ENCODE results near the gene RAB15. TPM values are rescaled to one million over a fixed set of nuclear protein-coding genes. Genes with fewer than 3 reads are reported as not detected.

The RAB15 gene
- total RNA-seq, 1 donor from 2014 or later = 16.5 TPM

GRCh38 chr14:64937171-64937820 is 34.8 kb downstream of the RAB15 start:
- H3K27me3 Mint-ChIP-seq (ENCODE audit: low read depth) = no peaks in the 10 kb centered on the region
- H3K36me3 Mint-ChIP-seq (ENCODE audit: low read depth) = peaks cover 9% of the 10 kb centered on the region
- no peak overlapping the region for H3K4me3 Mint-ChIP-seq
- H3K4me1 Mint-ChIP-seq = peaks cover 10% of the 10 kb centered on the region
- H3K27ac Mint-ChIP-seq (ENCODE audit: unreplicated experiment) = no peak overlapping the region
- no peak for DNase-seq (ENCODE audit: low read depth, low spot score)
- no peak for TF ChIP-seq CTCF (conservative IDR thresholded peaks at IDR 0.05)
- no peaks in the 10 kb centered on the region for H3K9me3 Mint-ChIP-seq

GRCh38 chr14:64935508-64935907 is 36.6 kb downstream of the RAB15 start:
- Mint-ChIP-seq H3K9me3 (no peaks in the 10 kb centered on the region), H3K4me3 (no peak overlapping the region), H3K27ac (ENCODE audit: unreplicated experiment) (no peak overlapping the region), H3K4me1 (peaks cover 15% of the 10 kb centered on the region), H3K27me3 (ENCODE audit: low read depth) (no peaks in the 10 kb centered on the region), H3K36me3 (ENCODE audit: low read depth) (peaks cover 9% of the 10 kb centered on the region)
- no peak for DNase-seq (ENCODE audit: low read depth, low spot score)
- no peak for TF ChIP-seq CTCF (conservative IDR thresholded peaks at IDR 0.05)

GRCh38 chr14:64934338-64934929 is 37.7 kb downstream of the RAB15 start:
- H3K36me3 Mint-ChIP-seq (ENCODE audit: low read depth) = peaks cover 6% of the 10 kb centered on the region
- peaks cover 15% of the 10 kb centered on the region for H3K4me1 Mint-ChIP-seq
- H3K9me3 Mint-ChIP-seq = no peaks in the 10 kb centered on the region
- no peak for DNase-seq (ENCODE audit: low read depth, low spot score)
- H3K4me3 Mint-ChIP-seq = no peak overlapping the region
- no peaks in the 10 kb centered on the region for H3K27me3 Mint-ChIP-seq (ENCODE audit: low read depth)
- no peak for TF ChIP-seq CTCF (conservative IDR thresholded peaks at IDR 0.05)
- peak overlapping the region; percentile 1 for H3K27ac Mint-ChIP-seq (ENCODE audit: unreplicated experiment)

GRCh38 chr14:64932231-64932630 is 39.9 kb downstream of the RAB15 start:
- Mint-ChIP-seq H3K36me3 (ENCODE audit: low read depth) (peaks cover 2% of the 10 kb centered on the region), H3K4me1 (peaks cover 15% of the 10 kb centered on the region), H3K9me3 (no peaks in the 10 kb centered on the region), H3K27ac (ENCODE audit: unreplicated experiment) (no peak overlapping the region), H3K4me3 (no peak overlapping the region), H3K27me3 (ENCODE audit: low read depth) (no peaks in the 10 kb centered on the region)
- DNase-seq (ENCODE audit: low read depth, low spot score) = no peak
- TF ChIP-seq CTCF (conservative IDR thresholded peaks at IDR 0.05) = no peak

GRCh38 chr14:64931123-64931522 is 41.0 kb downstream of the RAB15 start:
- no peak for TF ChIP-seq CTCF (conservative IDR thresholded peaks at IDR 0.05)
- Mint-ChIP-seq H3K4me1 (peaks cover 6% of the 10 kb centered on the region), H3K27me3 (ENCODE audit: low read depth) (no peaks in the 10 kb centered on the region), H3K36me3 (ENCODE audit: low read depth) (peaks cover 2% of the 10 kb centered on the region), H3K9me3 (no peaks in the 10 kb centered on the region), H3K4me3 (no peak overlapping the region), H3K27ac (ENCODE audit: unreplicated experiment) (no peak overlapping the region)
- no peak for DNase-seq (ENCODE audit: low read depth, low spot score)

All from neural crest cell (in vitro differentiated cells).